ENCODE measurements around the gene SGCD. TPM values are rescaled to one million over a fixed set of nuclear protein-coding genes. Genes with fewer than 3 reads are reported as not detected.

SGCD gene
- total RNA-seq, result 1 to 10 TPM; 1.0 to 2.2 TPM

DNA sequence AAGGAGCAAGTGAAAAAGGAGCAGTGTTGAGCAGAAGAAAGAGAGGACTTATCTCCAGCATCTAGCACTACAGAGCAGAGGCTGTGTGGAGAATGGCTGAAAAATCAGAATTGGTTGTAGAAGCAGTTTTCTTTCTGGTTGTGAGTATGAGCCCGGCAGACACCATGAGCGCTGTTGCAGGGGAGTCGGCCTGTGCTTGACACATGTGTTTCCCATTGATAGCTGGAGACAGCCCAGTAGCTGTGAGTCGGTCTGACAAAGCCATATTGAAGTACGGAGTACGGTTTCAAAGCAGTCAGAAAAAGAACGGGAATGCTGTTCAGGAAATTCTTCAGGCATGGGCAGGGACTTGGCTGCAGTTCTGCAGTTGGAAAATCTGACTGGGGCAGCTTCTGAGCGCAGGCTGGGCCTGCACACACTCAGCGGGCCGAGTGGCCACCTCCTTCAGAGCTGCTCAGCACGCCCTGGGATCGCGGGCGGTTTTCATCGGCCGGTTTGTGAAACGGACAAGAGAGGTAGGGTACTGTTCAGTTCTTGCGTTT, at the start of gene SGCD:
SGCD (plus strand) TSS at position 447 of the 542 bp plus-strand sequence.
- Histone ChIP-seq H3K4me1 (no peaks in the 10 kb centered on the region), H3K4me3 (peak within 1 kb of the TSS; percentile 21), H3K36me3 (no peaks in the 10 kb centered on the region), H3K27me3 (no peaks in the 10 kb centered on the region), H3K27ac (peak within 1 kb of the TSS; percentile 15), H3K9ac (ENCODE audit: low read depth in 2 of 2, low read length in 2 of 2) (peak within 1 kb of the TSS in 1 of 2 donors; percentile 10), H3K9me3 (no peaks in the 10 kb centered on the region)
- peak; percentile 22 for DNase-seq
- TF ChIP-seq, protein P1, sequence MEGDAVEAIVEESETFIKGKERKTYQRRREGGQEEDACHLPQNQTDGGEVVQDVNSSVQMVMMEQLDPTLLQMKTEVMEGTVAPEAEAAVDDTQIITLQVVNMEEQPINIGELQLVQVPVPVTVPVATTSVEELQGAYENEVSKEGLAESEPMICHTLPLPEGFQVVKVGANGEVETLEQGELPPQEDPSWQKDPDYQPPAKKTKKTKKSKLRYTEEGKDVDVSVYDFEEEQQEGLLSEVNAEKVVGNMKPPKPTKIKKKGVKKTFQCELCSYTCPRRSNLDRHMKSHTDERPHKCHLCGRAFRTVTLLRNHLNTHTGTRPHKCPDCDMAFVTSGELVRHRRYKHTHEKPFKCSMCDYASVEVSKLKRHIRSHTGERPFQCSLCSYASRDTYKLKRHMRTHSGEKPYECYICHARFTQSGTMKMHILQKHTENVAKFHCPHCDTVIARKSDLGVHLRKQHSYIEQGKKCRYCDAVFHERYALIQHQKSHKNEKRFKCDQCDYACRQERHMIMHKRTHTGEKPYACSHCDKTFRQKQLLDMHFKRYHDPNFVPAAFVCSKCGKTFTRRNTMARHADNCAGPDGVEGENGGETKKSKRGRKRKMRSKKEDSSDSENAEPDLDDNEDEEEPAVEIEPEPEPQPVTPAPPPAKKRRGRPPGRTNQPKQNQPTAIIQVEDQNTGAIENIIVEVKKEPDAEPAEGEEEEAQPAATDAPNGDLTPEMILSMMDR (IDR thresholded peaks at IDR 0.05), result no peak
- intact Hi-C loops (cut with DNase I), result no loop called here

DNA sequence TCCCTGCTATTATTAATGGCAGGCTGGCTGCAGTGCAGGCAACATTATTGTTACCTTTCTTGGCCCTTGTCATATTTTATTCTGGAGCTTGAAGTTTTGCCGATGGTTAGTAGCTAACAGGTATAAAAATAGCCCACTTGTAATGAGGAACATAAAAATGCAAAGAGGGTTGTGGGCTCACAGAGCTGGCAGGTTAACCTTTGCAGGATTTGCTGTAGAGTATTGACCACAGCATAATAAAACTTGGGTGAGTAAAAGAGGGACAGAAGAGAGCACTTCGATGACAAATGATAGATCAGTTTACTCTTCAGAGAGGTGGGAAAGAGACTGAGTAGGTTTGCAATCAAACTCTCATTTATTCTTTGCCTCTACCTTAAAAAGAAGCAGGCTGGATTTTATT, 49.7 kb upstream of the SGCD start:
- H3K4me3 ChIP-seq, result no peak overlapping the region
- intact Hi-C loops (cut with DNase I), result no loop called here
- TF ChIP-seq, protein P1 (IDR thresholded peaks at IDR 0.05), result no peak
- H3K9me3 ChIP-seq, result no peaks in the 10 kb centered on the region
- H3K9ac ChIP-seq (ENCODE audit: low read depth in 2 of 2, low read length in 2 of 2), result no peak overlapping the region
- no peak for DNase-seq
- no peaks in the 10 kb centered on the region for H3K36me3 ChIP-seq
- H3K27ac ChIP-seq, result no peak overlapping the region
- H3K27me3 ChIP-seq, result no peaks in the 10 kb centered on the region
- no peaks in the 10 kb centered on the region for H3K4me1 ChIP-seq

DNA sequence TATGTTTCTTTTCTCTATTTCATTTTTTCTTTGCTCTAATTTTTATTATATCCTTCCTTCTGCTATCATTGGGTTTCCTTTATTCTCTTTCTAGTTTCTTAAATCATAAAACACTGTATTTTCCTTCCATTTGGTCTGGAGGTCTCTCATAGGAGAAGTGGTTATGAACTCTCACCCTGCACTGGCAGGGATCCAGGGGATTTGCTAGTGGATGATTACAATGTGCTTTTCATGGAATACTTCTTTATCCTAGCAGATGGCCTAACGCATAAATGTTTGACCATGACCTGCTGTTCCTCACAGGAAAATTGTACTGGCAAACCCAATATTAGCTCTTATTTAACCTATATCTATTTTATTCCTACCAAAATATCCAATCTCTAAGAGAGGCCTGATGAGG, 31.5 kb upstream of the SGCD start:
- Histone ChIP-seq H3K36me3 (no peaks in the 10 kb centered on the region), H3K27ac (no peak overlapping the region), H3K27me3 (no peaks in the 10 kb centered on the region), H3K4me1 (no peaks in the 10 kb centered on the region), H3K9ac (ENCODE audit: low read depth in 2 of 2, low read length in 2 of 2) (no peak overlapping the region), H3K4me3 (no peak overlapping the region), H3K9me3 (no peaks in the 10 kb centered on the region)
- no peak for DNase-seq
- intact Hi-C loops (cut with DNase I), result no loop called here
- TF ChIP-seq, protein P1 (IDR thresholded peaks at IDR 0.05), result no peak

DNA sequence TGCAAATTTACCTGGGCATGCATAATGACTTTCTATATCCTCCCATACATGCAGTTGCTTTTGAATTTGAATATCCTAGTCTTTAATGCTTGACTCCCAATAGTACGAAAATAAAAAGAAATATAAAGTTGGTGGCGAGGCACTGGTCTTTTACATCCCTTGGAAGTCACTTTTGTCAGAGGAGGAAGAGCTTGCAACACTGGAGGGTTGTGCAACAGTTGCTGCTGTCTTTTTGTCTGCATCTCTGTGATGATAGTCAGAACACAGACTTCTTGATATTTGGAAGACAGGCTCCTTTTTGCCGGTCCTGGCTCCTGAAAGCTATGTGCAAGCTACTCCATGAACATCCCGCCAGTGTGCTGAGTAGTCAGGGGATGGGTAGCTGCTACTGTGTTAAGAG, 16.8 kb upstream of the SGCD start:
- TF ChIP-seq, protein P1 (IDR thresholded peaks at IDR 0.05), result no peak
- Histone ChIP-seq H3K9me3 (no peaks in the 10 kb centered on the region), H3K27me3 (no peaks in the 10 kb centered on the region), H3K27ac (no peak overlapping the region), H3K4me3 (no peak overlapping the region), H3K36me3 (no peaks in the 10 kb centered on the region), H3K9ac (ENCODE audit: low read depth in 2 of 2, low read length in 2 of 2) (no peak overlapping the region), H3K4me1 (no peaks in the 10 kb centered on the region)
- intact Hi-C loops (cut with DNase I), result no loop called here
- no peak for DNase-seq

DNA sequence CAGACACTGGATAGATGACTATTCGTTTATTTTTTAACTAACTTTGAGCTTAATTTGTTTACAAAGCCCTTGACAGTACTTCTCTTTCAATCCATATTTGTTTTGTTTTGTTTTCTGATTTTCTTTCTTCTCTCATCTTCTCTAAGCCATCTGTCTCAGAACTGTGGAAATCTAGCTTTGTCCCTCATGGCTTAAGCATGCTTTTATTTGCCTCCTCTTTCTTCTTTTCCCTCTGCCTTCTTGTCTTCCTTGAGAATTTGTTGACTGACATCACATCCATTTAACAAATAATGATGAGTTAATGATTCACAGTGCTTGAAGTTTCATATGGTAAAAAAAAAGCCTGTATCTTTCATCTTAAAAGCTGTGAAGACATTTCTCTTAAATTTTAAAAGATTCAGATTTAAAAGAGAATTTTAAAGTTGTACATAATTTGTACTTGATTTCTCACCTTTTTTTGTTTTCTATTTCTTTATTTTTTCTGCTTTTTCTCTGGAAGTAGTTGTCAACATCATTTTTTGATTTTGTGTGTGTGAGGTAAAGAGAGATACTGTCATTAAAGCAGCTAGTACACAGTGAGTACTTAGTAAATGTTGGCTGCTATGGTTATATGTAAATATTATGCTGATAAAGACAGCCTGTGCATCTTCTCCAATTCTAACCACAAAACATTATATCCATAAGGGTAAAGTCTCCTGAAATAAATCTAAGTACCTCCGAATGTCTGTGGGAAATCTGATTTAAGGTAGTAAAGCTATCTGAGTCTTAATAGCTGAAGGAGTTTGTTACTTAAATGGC, 13.9 kb upstream of the SGCD start:
- Histone ChIP-seq H3K9ac (ENCODE audit: low read depth in 2 of 2, low read length in 2 of 2) (no peak overlapping the region), H3K4me3 (no peak overlapping the region), H3K27ac (no peak overlapping the region), H3K4me1 (no peaks in the 10 kb centered on the region), H3K27me3 (no peaks in the 10 kb centered on the region), H3K36me3 (no peaks in the 10 kb centered on the region), H3K9me3 (no peaks in the 10 kb centered on the region)
- intact Hi-C loops (cut with DNase I), result no loop called here
- TF ChIP-seq, protein P1 (IDR thresholded peaks at IDR 0.05), result no peak
- no peak for DNase-seq

Measured in colonic mucosa (tissue), 4 donors.